Urinary bladder (tissue), 4 donors: ENCODE data around the gene TEKT1. TPM values are rescaled to one million over a fixed set of nuclear protein-coding genes. Genes with fewer than 3 reads are reported as not detected.

Experiments
- DNase-seq: peaks from one replicate; pipeline ENCODE4 v3.0.0-alpha.2; 2015; ENCODE audit errors: extremely low spot score
- H3K27ac ChIP-seq: one replicate; pipeline ENCODE4 v1.5.1; 2013; ENCODE audit warnings: low read depth, mild to moderate bottlenecking, moderate library complexity
- H3K36me3 ChIP-seq: one replicate; pipeline ENCODE4 v1.6.1; 2013; ENCODE audit warnings: mild to moderate bottlenecking, moderate library complexity; ENCODE audit not compliant: insufficient read depth
- H3K4me1 ChIP-seq: one replicate; pipeline ENCODE4 v1.6.1; 2013; ENCODE audit warnings: mild to moderate bottlenecking, moderate library complexity; ENCODE audit not compliant: insufficient read depth
- H3K4me3 ChIP-seq: one replicate; pipeline ENCODE4 v1.5.1; 2013; ENCODE audit warnings: low read depth, low read length
- WGBS: extraction: QIAGEN DNeasy Blood & Tissue Kit; methylation state at CpG from one replicate; pipeline ENCODE4 v1.1.7; 2013; 5-methylcytosine and 5-hydroxymethylcytosine counted together
- polyA plus RNA-seq: library from polyadenylated mRNA; stranded (reverse); fragments of 200-250 nt; gene quantifications from one replicate; pipeline ENCODE4 v1.2.3, GENCODE V29; 2013
- total RNA-seq: library from RNA; depleted of rRNA; stranded (reverse); fragments of >200 nt; gene quantifications from one replicate; pipeline ENCODE4 v1.2.3, GENCODE V29; 2014
- donor health status: healthy with polysubstance abuse.
- donor health status: healthy.

The TEKT1 gene
- total and polyA plus RNA-seq, 2 donors: not detected

- no peak for DNase-seq
- H3K27ac ChIP-seq: no peak overlapping the region
- peaks cover 17% of the 10 kb centered on the region for H3K36me3 ChIP-seq
- H3K4me1 ChIP-seq: peaks cover 2% of the 10 kb centered on the region
- 96% methylated on average over 1 of the region's 1 CpG for WGBS
- H3K4me3 ChIP-seq: no peak overlapping the region
Observed at GRCh38 chr17:6772016-6772415, 59.5 kb downstream of the TEKT1 start.

GRCh38 chr17:6768447-6768846 is 63.1 kb downstream of the TEKT1 start:
- Histone ChIP-seq H3K27ac (no peak overlapping the region), H3K4me3 (no peak overlapping the region), H3K36me3 (peaks cover 27% of the 10 kb centered on the region), H3K4me1 (no peaks in the 10 kb centered on the region)
- DNase-seq: no peak
- WGBS: 98% methylated on average over 2 of the region's 2 CpGs

DNA sequence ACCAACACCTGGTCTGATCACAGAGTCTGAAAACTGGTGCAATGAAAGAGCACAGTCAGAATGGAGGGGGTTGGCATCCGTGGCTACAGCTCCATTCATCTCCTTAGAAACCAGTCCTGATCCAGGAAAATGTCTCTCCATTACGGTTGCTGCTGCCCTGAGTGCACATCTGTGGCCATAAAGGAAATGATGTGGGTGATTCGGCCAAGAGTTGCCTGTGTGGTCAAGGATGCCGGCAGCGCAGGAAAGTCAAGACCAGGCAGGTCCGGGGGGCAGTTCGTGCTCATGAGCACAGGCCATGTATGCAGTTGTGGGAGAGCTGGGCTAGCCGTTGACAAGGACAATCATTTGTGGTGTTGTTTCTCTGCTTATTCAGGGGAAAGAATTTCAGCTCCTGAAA is 69.8 kb downstream of the TEKT1 start:
- WGBS: 85% methylated on average over 8 of the region's 8 CpGs
- Histone ChIP-seq H3K4me3 (no peak overlapping the region), H3K4me1 (peaks cover 2% of the 10 kb centered on the region), H3K36me3 (peaks cover 13% of the 10 kb centered on the region), H3K27ac (no peak overlapping the region)
- no peak for DNase-seq

DNA sequence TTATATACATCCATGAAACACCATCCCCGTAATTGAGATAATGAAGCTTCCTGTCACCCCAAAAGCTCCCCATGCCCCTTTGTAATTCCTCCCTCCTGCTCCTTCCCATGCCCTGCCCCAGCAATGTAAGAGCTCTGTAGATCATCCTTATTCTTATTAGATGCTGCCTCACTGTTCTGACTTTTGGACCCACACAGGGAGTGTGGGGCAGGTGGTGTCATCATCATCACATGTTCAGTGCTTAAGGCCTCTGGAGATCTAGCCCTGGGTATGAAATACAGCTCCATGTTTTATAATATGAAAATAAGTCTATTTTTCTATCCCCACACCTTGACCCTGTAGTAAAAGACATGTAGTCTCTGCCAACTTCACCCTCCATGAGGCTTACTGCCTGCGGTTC is 73.8 kb downstream of the TEKT1 start:
- Histone ChIP-seq H3K4me1 (peaks cover 2% of the 10 kb centered on the region), H3K4me3 (no peak overlapping the region), H3K36me3 (peaks cover 4% of the 10 kb centered on the region), H3K27ac (no peak overlapping the region)
- WGBS: 93% methylated on average over 2 of the region's 2 CpGs
- no peak for DNase-seq

- Histone ChIP-seq H3K36me3 (peaks cover 4% of the 10 kb centered on the region), H3K4me1 (peaks cover 2% of the 10 kb centered on the region), H3K4me3 (peak overlapping the region; percentile 44), H3K27ac (no peak overlapping the region)
- DNase-seq: no peak
- WGBS: 54% methylated on average over 13 of the region's 13 CpGs
Observed at GRCh38 chr17:6756425-6757031, 75.0 kb downstream of the TEKT1 start.

DNA sequence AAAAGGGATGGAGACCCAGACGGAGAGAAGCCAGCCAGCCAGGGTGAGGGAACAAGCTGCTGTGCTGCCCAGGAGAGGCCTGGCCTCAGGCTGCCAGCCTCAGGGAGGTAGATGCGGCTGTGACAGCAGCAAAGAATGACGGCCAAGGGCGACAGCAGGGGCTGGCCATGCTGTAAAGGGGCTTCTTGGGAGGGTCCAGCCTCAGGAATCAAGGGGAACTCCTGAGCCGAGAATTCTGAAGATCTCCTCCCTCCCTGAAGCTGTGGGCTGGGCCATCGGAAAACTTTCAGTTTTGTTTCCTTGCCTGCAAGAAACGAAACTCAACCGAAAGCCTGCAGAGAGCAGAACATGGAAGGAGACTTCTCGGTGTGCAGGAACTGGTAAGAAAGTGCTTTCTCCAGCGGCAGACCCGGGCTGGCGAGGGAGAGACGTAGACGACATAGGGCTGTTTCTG is 75.8 kb downstream of the TEKT1 start, which contains the start of gene XAF1:
XAF1 (plus strand) TSS at position 316 of the 454 bp plus-strand sequence; CDS start at position 349, 33 bp downstream.
- WGBS: 15% methylated on average over 14 of the region's 14 CpGs
- DNase-seq: no peak
- H3K4me1 ChIP-seq: peaks cover 2% of the 10 kb centered on the region

GRCh38 chr17:6755281-6755680 is 76.2 kb downstream of the TEKT1 start:
- peak overlapping the region; percentile 44 for H3K4me3 ChIP-seq
- peaks cover 2% of the 10 kb centered on the region for H3K4me1 ChIP-seq
- no peak for DNase-seq
- WGBS: 27% methylated on average over 5 of the region's 5 CpGs
- H3K27ac ChIP-seq: peak overlapping the region; percentile 82
- peaks cover 4% of the 10 kb centered on the region for H3K36me3 ChIP-seq

More for the DNA sequence above, 75.8 kb downstream of the TEKT1 start, which contains the start of gene XAF1:
- H3K4me3 ChIP-seq: peak within 1 kb of the TSS; percentile 44
- peak within 1 kb of the TSS; percentile 82 for H3K27ac ChIP-seq
- H3K36me3 ChIP-seq: peaks cover 4% of the 10 kb centered on the region

DNA sequence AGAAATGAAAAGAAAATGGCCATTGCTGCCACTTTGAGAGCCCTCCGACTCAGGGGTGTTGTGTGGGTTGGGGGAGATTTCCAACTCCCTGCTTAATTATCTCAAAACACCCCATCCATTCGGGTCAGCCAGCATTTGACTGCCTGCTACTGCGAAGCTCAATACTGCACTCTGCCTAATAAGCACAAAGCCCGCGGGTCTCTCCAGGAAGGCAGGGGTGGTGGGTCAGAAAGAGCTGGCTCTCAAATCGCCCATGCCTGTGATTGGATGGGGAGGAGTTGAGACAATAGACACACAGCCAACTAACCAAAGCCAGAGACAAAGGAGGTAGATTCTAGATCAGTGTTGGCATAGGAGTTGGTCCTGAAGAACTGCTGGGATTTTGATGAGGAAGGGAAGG is 78.0 kb downstream of the TEKT1 start:
- WGBS: 81% methylated on average over 6 of the region's 6 CpGs
- Histone ChIP-seq H3K27ac (peak overlapping the region; percentile 80), H3K4me3 (no peak overlapping the region), H3K36me3 (no peaks in the 10 kb centered on the region), H3K4me1 (peaks cover 2% of the 10 kb centered on the region)
- DNase-seq: no peak

DNA sequence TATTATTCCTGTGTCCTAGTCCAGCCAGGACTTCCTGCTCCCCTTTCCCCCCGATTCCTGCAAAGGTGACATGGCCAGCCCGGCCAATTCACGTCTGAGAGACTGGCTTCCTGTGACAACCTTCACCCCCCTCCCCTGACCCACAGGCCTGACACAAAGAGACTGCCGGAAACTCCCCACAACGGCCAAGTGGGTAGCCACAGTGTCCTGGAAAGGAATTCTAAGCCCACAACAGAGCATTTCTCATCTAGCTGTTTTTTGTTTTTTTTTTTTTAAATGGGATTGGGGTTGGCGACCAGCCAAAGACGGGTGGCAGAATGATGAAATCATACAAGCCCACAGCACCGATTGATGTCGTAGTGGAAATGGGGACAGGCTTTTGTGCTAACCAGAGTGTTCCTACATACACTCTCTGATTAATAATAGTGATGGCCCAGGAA is 78.5 kb downstream of the TEKT1 start:
- peak overlapping the region; percentile 40 for H3K27ac ChIP-seq
- 20% methylated on average over 9 of the region's 9 CpGs for WGBS
- H3K4me3 ChIP-seq: no peak overlapping the region
- H3K36me3 ChIP-seq: no peaks in the 10 kb centered on the region
- peaks cover 2% of the 10 kb centered on the region for H3K4me1 ChIP-seq
- DNase-seq: no peak

- no peaks in the 10 kb centered on the region for H3K4me1 ChIP-seq
- 42% methylated on average over 7 of the region's 7 CpGs for WGBS
- no peak overlapping the region for H3K4me3 ChIP-seq
- H3K36me3 ChIP-seq: no peaks in the 10 kb centered on the region
- DNase-seq: peak; percentile 2
- H3K27ac ChIP-seq: peak overlapping the region; percentile 40
Observed at GRCh38 chr17:6752068-6752909, 79.2 kb downstream of the TEKT1 start.

GRCh38 chr17:6749519-6749918 is 82.0 kb downstream of the TEKT1 start:
- Histone ChIP-seq H3K4me1 (no peaks in the 10 kb centered on the region), H3K36me3 (no peaks in the 10 kb centered on the region), H3K27ac (no peak overlapping the region), H3K4me3 (no peak overlapping the region)
- DNase-seq: no peak
- WGBS: 82% methylated on average over 6 of the region's 6 CpGs

DNA sequence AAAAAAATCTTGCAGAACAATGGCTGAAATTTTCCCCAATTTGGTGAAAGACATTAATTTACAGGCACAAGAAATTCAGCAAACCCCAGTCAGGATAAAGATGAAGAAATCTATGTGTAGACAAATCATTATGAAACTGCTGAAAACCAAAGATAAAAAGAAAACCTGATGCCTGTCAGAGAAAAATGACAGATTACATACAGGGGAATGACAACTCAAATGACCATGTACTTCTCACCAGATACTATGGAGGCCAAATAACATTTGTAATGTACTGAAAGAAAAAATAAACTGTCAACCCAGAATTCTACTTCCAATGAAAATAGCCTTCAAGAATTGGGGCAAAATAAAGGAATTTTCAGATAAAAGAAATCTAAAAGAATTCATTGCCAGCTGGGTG is 82.9 kb downstream of the TEKT1 start:
- Histone ChIP-seq H3K4me3 (no peak overlapping the region), H3K4me1 (no peaks in the 10 kb centered on the region), H3K27ac (no peak overlapping the region), H3K36me3 (no peaks in the 10 kb centered on the region)
- no peak for DNase-seq
